GM18519 (cell line): ENCODE measurements around the gene CNTNAP5.

Experiments
- ATAC-seq: cut with Tn5 transposase; IDR thresholded peaks from one replicate; pipeline ENCODE4 v1.9.1; 2021; ENCODE audit warnings: mild to moderate bottlenecking, moderate library complexity; ENCODE audit not compliant: unreplicated experiment, low FRiP score

CNTNAP5 gene

GRCh38 chr2:124025171-124025580 lies at the start of gene CNTNAP5:
Gene CNTNAP5 (plus strand): TSS chr2:124025287. CDS start chr2:124025651, 364 bp downstream.
- no peak for ATAC-seq

GRCh38 chr2:123976054-123976648 lies 48.9 kb upstream of the CNTNAP5 start:
- no peak for ATAC-seq

- ATAC-seq, result peak; percentile 67
Observed at GRCh38 chr2:123993728-123994323, 31.3 kb upstream of the CNTNAP5 start.

- no peak for ATAC-seq
Observed at GRCh38 chr2:123999681-124000080, 25.4 kb upstream of the CNTNAP5 start.

GRCh38 chr2:124001696-124002430 lies 23.2 kb upstream of the CNTNAP5 start:
- ATAC-seq, result no peak

GRCh38 chr2:124018890-124019289 lies 6.2 kb upstream of the CNTNAP5 start:
- ATAC-seq, result no peak

GRCh38 chr2:124024561-124025170 lies 421 bp upstream of the CNTNAP5 start:
- ATAC-seq, result no peak

- no peak for ATAC-seq
Observed at GRCh38 chr2:124025891-124026434, 876 bp downstream of the CNTNAP5 start.

GRCh38 chr2:124026503-124026902 lies 1.4 kb downstream of the CNTNAP5 start:
- no peak for ATAC-seq

- ATAC-seq, result peak; percentile 89
Observed at GRCh38 chr2:124027182-124027581, 2.1 kb downstream of the CNTNAP5 start.

GRCh38 chr2:124032799-124033198 lies 7.7 kb downstream of the CNTNAP5 start:
- no peak for ATAC-seq

- no peak for ATAC-seq
Observed at GRCh38 chr2:124034265-124034664, 9.2 kb downstream of the CNTNAP5 start.

GRCh38 chr2:124035001-124035400 lies 9.9 kb downstream of the CNTNAP5 start:
- ATAC-seq, result no peak

- ATAC-seq, result no peak
Observed at GRCh38 chr2:124039032-124039431, 13.9 kb downstream of the CNTNAP5 start.

- ATAC-seq, result no peak
Observed at GRCh38 chr2:124039762-124040291, 14.7 kb downstream of the CNTNAP5 start.

- ATAC-seq, result no peak
Observed at GRCh38 chr2:124045894-124046293, 20.8 kb downstream of the CNTNAP5 start.

GRCh38 chr2:124046332-124046731 lies 21.2 kb downstream of the CNTNAP5 start:
- no peak for ATAC-seq

- no peak for ATAC-seq
Observed at GRCh38 chr2:124048102-124048501, 23.0 kb downstream of the CNTNAP5 start.

GRCh38 chr2:124048664-124049063 lies 23.6 kb downstream of the CNTNAP5 start:
- ATAC-seq, result no peak

GRCh38 chr2:124049136-124049535 lies 24.0 kb downstream of the CNTNAP5 start:
- ATAC-seq, result no peak
